AG04449 (cell line): ENCODE results near the gene THSD4.

Experiments
- CTCF ChIA-PET: fragments of 350-600 bp; formaldehyde crosslinking; extraction: SDS; loops from one replicate; lab custom pipeline; 2021; ENCODE audit warnings: antibody characterized with exemption; lab: Yijun Ruan, JAX
- POLR2A ChIA-PET: fragments of 400-600, 350-600 bp; formaldehyde crosslinking; extraction: SDS; loops from one replicate; lab custom pipeline; 2020; ENCODE audit warnings: antibody characterized with exemption, inconsistent platforms; lab: Yijun Ruan, JAX
- DNase-seq: peaks from one replicate; pipeline ENCODE4 v3.0.0-alpha.2; 2010; ENCODE audit warnings: low read depth, low spot score
- H3K4me3 ChIP-seq: 2 replicates; pipeline ENCODE4 v1.5.1; 2011; ENCODE audit warnings: low read depth, mild to moderate bottlenecking, control low read depth, low read length
- CTCF ChIP-seq: IDR thresholded peaks from one replicate; pipeline ENCODE4 v1.5.1; 2011; ENCODE audit warnings: mild to moderate bottlenecking, moderate library complexity, low read length, control low read depth, inconsistent platforms; ENCODE audit not compliant: insufficient read depth; ENCODE audit errors: missing control alignments

THSD4 gene

DNA sequence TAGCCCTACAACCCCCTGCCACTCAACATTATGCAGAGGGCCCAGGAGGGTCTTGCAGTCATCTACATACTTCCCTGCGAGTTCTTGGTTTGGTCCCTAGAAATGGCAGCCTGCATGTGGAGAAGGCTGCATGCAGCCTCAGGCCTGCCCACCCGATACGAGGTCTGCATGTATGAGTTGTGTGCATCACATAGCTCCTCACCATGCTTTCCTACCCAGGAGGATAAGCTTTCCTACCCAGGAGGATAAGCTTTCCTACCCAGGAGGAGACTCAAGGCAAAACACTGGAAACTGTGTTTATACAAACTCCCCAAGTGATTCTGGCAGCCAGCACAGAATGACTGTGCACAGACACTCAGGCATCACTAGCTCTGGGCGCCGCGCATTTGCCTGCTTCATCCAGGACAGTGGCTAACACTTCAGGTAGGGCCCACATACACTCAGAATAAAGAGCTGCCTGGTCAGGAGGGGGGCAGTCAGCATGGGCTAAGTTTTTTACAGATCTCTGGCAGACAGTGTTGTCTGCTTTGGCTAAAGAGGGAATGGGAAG, 187.7 kb downstream of the THSD4 start:
- H3K4me3 ChIP-seq: no peak overlapping the region
- POLR2A ChIA-PET: interaction anchor here (1.0 kb wide), 1 partner anchor 9 kb away, joined by 3 read pairs; no protein-coding TSS in a partner anchor

DNA sequence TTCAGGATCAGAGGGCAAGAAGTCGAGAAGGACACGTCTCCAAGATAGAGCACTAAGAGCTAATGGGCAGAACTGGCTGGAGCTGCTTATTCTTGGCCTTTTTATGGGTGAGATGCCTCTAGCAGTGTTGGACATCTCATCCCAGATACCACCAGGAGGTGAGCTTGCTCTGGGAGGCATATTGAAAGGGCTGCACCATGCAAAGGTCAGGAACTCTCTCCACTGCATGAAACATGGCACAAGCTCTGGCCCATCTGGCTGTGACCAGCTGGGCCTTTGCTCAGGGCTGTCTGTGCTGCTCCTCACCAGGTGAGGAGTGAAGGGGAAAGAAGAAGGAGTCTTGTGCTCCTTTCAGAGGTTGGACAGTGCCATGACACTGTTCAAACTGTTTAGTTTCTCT, 188.7 kb downstream of the THSD4 start:
- TF ChIP-seq CTCF: no peak
- CTCF ChIA-PET: interaction anchor here (1.1 kb wide), 1 partner anchor 10 kb away, joined by 3 read pairs; no protein-coding TSS in a partner anchor
- H3K4me3 ChIP-seq: no peak overlapping the region
- no peak for DNase-seq
- POLR2A ChIA-PET: no interaction called here

More for the DNA sequence above, 187.7 kb downstream of the THSD4 start:
- TF ChIP-seq CTCF: no peak
- DNase-seq: no peak
- CTCF ChIA-PET: interaction anchor here (1.1 kb wide), 1 partner anchor 11 kb away, joined by 3 read pairs; no protein-coding TSS in a partner anchor

DNA sequence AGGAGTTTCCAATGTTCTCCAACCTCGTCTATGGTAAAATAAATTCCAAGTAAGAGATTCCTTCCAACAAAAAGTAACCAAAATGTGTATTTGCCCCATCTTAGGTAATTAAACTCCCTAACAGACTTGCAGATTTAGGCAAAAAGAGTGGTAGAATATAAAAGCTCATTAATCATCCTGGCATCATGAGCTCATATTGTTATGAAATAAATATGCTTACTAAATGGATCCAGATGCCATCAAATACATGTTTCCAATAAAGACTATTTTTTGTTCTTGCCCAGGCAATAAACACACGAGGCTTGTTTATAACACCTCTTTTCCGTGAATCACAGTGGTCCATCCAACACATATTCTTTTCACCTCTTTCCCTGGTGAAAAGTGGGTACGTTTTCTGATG, 189.4 kb downstream of the THSD4 start:
- DNase-seq: no peak
- no peak for TF ChIP-seq CTCF
- ChIA-PET CTCF (no interaction called here), POLR2A (no interaction called here)
- no peak overlapping the region for H3K4me3 ChIP-seq

DNA sequence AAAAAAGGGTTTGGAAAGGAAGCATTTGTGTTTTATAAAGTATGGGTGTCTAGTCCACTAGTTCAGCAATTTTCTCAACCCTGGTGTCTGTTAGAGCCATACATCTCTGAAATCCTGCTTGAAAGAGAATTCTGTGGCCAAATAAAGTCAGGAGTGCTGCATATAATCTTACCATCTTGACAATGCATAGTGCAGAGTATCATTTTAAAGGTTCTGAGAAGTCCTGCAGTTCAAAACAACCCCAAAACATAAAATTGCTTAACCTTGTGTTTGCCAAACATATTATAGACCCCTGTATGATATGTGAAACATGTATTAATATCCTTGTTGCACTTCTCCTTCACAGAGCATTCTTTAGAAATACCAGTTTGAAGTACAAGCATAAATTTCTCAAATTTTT, 191.3 kb downstream of the THSD4 start:
- H3K4me3 ChIP-seq: no peak overlapping the region
- TF ChIP-seq CTCF: no peak
- ChIA-PET CTCF (no interaction called here), POLR2A (no interaction called here)
- no peak for DNase-seq

DNA sequence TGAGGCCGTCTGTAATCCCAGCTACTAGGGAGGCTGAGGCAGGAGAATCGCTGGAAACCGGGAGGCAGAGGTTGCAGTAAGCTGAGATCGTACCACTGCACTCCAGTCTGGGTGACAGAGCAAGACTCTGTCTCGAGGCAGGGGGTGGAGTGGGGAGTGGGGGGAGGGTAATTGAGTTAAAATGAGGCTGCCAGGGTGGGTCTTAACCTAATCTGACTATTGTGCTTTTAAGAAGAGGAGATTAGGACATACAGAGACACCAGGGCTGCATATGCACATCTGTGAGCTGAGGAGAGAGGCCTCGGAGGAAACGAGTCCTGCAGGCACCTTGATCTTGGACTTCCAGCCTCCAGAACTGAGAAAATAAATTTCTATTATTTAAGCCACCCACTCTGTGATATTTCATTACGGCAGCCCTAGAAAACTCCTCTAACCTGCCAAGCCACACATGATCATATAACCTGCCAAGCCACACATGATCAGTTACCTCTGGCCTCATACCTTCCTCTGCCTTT, 197.0 kb downstream of the THSD4 start:
- no peak for TF ChIP-seq CTCF

GRCh38 chr15:71312731-71313460, 197.6 kb downstream of the THSD4 start:
- no peak for TF ChIP-seq CTCF
- ChIA-PET CTCF (no interaction called here), POLR2A (no interaction called here)
- no peak overlapping the region for H3K4me3 ChIP-seq
- DNase-seq: no peak

More for the DNA sequence above, 197.0 kb downstream of the THSD4 start:
- DNase-seq: no peak
- ChIA-PET CTCF (no interaction called here), POLR2A (no interaction called here)
- no peak overlapping the region for H3K4me3 ChIP-seq
